Measurements from ENCODE around the gene NFKBIB. TPM values are rescaled to one million over a fixed set of nuclear protein-coding genes. Genes with fewer than 3 reads are reported as not detected.
A peak's percentile ranks its signal among the peaks of the same experiment; 100 is the strongest.

NFKBIB gene
- total and polyA plus RNA-seq, 2 of the 8 experiments (the other 6 are each of a cell fraction or from before 2014, with no cell fraction given): 37.3 to 44.1 TPM

- no peaks in the 10 kb centered on the region for H3K79me2 ChIP-seq (ENCODE audit: control insufficient read depth in 1 of 2, insufficient read depth in 2 of 2, low read length in 2 of 2)
- H3K79me1 ChIP-seq (ENCODE audit: low read depth, low read length): no peaks in the 10 kb centered on the region
- H3K27me3 ChIP-seq (replicated peaks in 1 of 4; ENCODE audit: control insufficient read depth in 3 of 4, extremely low read depth in 1 of 4, insufficient read depth in 3 of 4, low read length in 3 of 4): no peaks in the 10 kb centered on the region; a peak in 1 of 7 replicates
- H2BK5ac ChIP-seq (ENCODE audit: low read depth, low read length): no peak overlapping the region
- H3K27ac ChIP-seq (ENCODE audit: low read depth, low read length): no peak overlapping the region
- no peaks in the 10 kb centered on the region; the same call in 1 of the 2 replicates for H3K23me2 ChIP-seq (ENCODE audit: low read depth, low read length)
- no peak overlapping the region for H3K4ac ChIP-seq (replicated peaks; ENCODE audit: insufficient read length, low read depth, low read length)
- DNase-seq (ENCODE audit: low read depth in 1 of 2, low spot score in 2 of 2): no peak
- H3K18ac ChIP-seq (ENCODE audit: extremely low read depth, low read length): no peak overlapping the region
- no peak overlapping the region for H2BK15ac ChIP-seq (ENCODE audit: low read length)
- H3K4me2 ChIP-seq (ENCODE audit: insufficient read depth in 1 of 2, low read depth in 2 of 2, low read length in 2 of 2): no peak overlapping the region
- H3K56ac ChIP-seq (replicated peaks; ENCODE audit: insufficient read length, low read depth, low read length): no peak overlapping the region
- POLR2A ChIA-PET (ENCODE audit: partially characterized antibody): interaction anchor here (0.7 to 6.7 kb wide), 9 partner anchors 9 to 415 kb away, joined by 3 to 36 read pairs (median 3); partner anchors contain the start of genes MRPS12, NFKBIB and SARS2
- H3K9ac ChIP-seq (replicated peaks in 1 of 4; ENCODE audit: extremely low read depth in 1 of 4, low read depth in 3 of 4, low read length in 3 of 4): no peak overlapping the region
- no peak overlapping the region for H2BK20ac ChIP-seq (ENCODE audit: low read length)
- H2BK12ac ChIP-seq (ENCODE audit: low read depth, low read length): no peak overlapping the region
- H4K5ac ChIP-seq (ENCODE audit: insufficient read length, low read depth, low read length): no peak overlapping the region
- H3K36me3 ChIP-seq (ENCODE audit: control insufficient read depth in 2 of 4, insufficient read depth in 4 of 4, low read length in 3 of 4): peaks cover 0 to 6% (median under 1%) of the 10 kb centered on the region in 4 experiments; a peak in 3 of 8 replicates
- no peak overlapping the region for H3K23ac ChIP-seq (ENCODE audit: insufficient read length)
- H4K8ac ChIP-seq (ENCODE audit: extremely low read depth, insufficient read depth, low read length): peak overlapping the region; percentile 35; the same call in 1 of the 2 replicates
- peaks cover 0 to 8% (median 1%) of the 10 kb centered on the region in 4 experiments; a peak in 3 of 7 replicates for H3K4me1 ChIP-seq (replicated peaks in 1 of 4; ENCODE audit: control insufficient read depth in 3 of 4, insufficient read depth in 4 of 4, low read length in 3 of 4)
- FAIRE-seq: no peak
- H3K4me3 ChIP-seq (ENCODE audit: extremely low read depth in 1 of 4, insufficient read depth in 2 of 4, low read depth in 3 of 4, low read length in 4 of 4): no peak overlapping the region
- CTCF ChIA-PET (ENCODE audit: partially characterized antibody): interaction anchor here (0.5 to 3.6 kb wide), 5 partner anchors 13 to 1678 kb away, joined by 3 to 16 read pairs (median 3); partner anchors contain the start of genes MRPS12, NFKBIB, SARS2 and SIRT2
- WGBS, 2 experiments (ENCODE audit: extremely low coverage in 1 of 2, insufficient coverage in 1 of 2, insufficient read length in 1 of 2, insufficient replicate concordance in 2 of 2, low coverage in 1 of 2, low lambda C conversion rate in 2 of 2, missing lambda C conversion rate in 1 of 2): 81% methylated on average over 12 of the region's 12 CpGs; no CpG with 5 or more reads in 1 of the 2 experiments
- no peak overlapping the region for H2AFZ ChIP-seq (ENCODE audit: low read length)
- H2AK5ac ChIP-seq (ENCODE audit: low read depth, low read length): no peak overlapping the region
- H2BK120ac ChIP-seq (replicated peaks; ENCODE audit: low read depth, low read length): no peak overlapping the region
- H4K20me1 ChIP-seq (replicated peaks in 1 of 2; ENCODE audit: control insufficient read depth in 1 of 2, insufficient read depth in 2 of 2, low read length in 2 of 2): peaks cover 0 to 3% of the 10 kb centered on the region in 2 experiments
- TF ChIP-seq SIN3A (conservative IDR thresholded peaks at IDR 0.05 in 1 of 2, IDR thresholded peaks at IDR 0.05 in 1 of 2; ENCODE audit: low read depth in 1 of 2, low read length in 2 of 2) (no peak), MAFK (IDR thresholded peaks at IDR 0.05; ENCODE audit: low read depth, low read length) (no peak), SP4 (IDR thresholded peaks at IDR 0.05; ENCODE audit: low read length) (no peak), POLR2A (IDR thresholded peaks at IDR 0.05; ENCODE audit: control extremely low read depth in 1 of 2, low read depth in 2 of 2, low read length in 2 of 2) (0 out of 3 replicates have a peak, but pooled peaks of 1 of the 2 experiments have one; percentile 3)
- no peak overlapping the region for H4K91ac ChIP-seq (replicated peaks; ENCODE audit: insufficient read length, low read length)
- no peak overlapping the region for H3K14ac ChIP-seq (ENCODE audit: insufficient read length)
- no peaks in the 10 kb centered on the region for H3K9me3 ChIP-seq (ENCODE audit: insufficient read depth in 2 of 2, low read depth in 1 of 2, low read length in 1 of 2)
Observed at GRCh38 chr19:38912600-38913514, 13.1 kb downstream of the NFKBIB start.

Measured in H1 (cell line).